ENCODE measurements around the gene AP3M1. TPM values are rescaled to one million over a fixed set of nuclear protein-coding genes. Genes with fewer than 3 reads are reported as not detected.

Gene AP3M1
- total and polyA plus RNA-seq, 7 experiments from 2014 or later = 21.8 to 49.3 (median 31.3) TPM

GRCh38 chr10:74123081-74123480, 27.5 kb downstream of the AP3M1 start:
- Histone ChIP-seq H3K27me3 (ENCODE audit: control insufficient read depth in 2 of 2, insufficient read depth in 2 of 2, low read length in 2 of 2) (no peaks in the 10 kb centered on the region), H3K4me1 (ENCODE audit: control insufficient read depth in 2 of 2, insufficient read depth in 2 of 2, low read length in 2 of 2) (no peaks in the 10 kb centered on the region), H3K36me3 (ENCODE audit: control insufficient read depth in 2 of 3, insufficient read depth in 3 of 3, low read length in 3 of 3) (peaks cover 6 to 93% (median 11%) of the 10 kb centered on the region in 3 experiments), H3K9me3 (ENCODE audit: control insufficient read depth in 2 of 3, low read length in 3 of 3) (no peaks in the 10 kb centered on the region), H3K4me3 (ENCODE audit: low read length) (no peak overlapping the region), H3K27ac (ENCODE audit: low read depth, low read length) (no peak overlapping the region)
- H3K4me1 Mint-ChIP-seq = peaks cover 0 to 12% (median 2%) of the 10 kb centered on the region in 7 donors
- CTCF ChIA-PET = interaction anchor here (0.6 to 1.3 kb wide), 2 partner anchors 107 to 111 kb away, joined by 3 to 6 read pairs; no protein-coding TSS in a partner anchor
- intact Hi-C loops (cut with micrococcal nuclease) = no loop called here
- H3K9me3 Mint-ChIP-seq = no peaks in the 10 kb centered on the region
- peaks cover 11 to 48% (median 39%) of the 10 kb centered on the region in 5 donors for H3K36me3 Mint-ChIP-seq
- no peaks in the 10 kb centered on the region for H3K27me3 Mint-ChIP-seq
- no peak for ATAC-seq
- H3K27ac Mint-ChIP-seq = peak overlapping the region in 2 of 9 donors; percentile 28 to 43
- no peak for DNase-seq
- H3K4me3 Mint-ChIP-seq = no peak overlapping the region
- POLR2A ChIA-PET = interaction anchor here (1.7 kb wide), 1 partner anchor 8 kb away, joined by 3 read pairs; no protein-coding TSS in a partner anchor

DNA sequence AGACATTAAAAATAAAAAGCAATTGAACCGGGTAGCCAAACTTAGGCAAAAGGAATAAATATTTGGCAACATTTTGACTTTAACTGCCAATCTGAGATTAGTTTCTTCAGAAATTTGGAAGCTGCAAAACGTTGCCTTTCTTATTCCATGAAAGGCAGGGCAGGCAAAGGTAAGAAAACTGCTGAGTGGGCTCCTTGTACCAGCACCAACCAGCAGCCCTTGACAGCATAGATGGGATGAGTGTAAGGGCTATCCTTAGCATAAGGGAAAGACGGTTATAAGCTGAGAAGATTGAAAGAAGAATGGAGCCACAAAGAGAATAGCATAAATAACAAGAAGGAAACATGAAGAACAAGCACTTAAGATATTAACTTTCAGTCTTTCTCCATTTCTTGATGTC, 28.6 kb downstream of the AP3M1 start:
- Mint-ChIP-seq H3K27ac (peak overlapping the region in 5 of 9 donors; percentile 29 to 66 (median 47)), H3K4me1 (peaks cover 0 to 12% (median 5%) of the 10 kb centered on the region in 7 donors), H3K4me3 (no peak overlapping the region), H3K27me3 (no peaks in the 10 kb centered on the region), H3K9me3 (no peaks in the 10 kb centered on the region), H3K36me3 (peaks cover 11 to 47% (median 39%) of the 10 kb centered on the region in 5 donors)
- POLR2A ChIA-PET = no interaction called here
- intact Hi-C loops (cut with micrococcal nuclease) = no loop called here
- CTCF ChIA-PET = interaction anchor here (1.3 kb wide), 1 partner anchor 112 kb away, joined by 6 read pairs; no protein-coding TSS in a partner anchor
- Histone ChIP-seq H3K27ac (ENCODE audit: low read depth, low read length) (no peak overlapping the region), H3K4me1 (ENCODE audit: control insufficient read depth in 2 of 2, insufficient read depth in 2 of 2, low read length in 2 of 2) (no peaks in the 10 kb centered on the region), H3K9me3 (ENCODE audit: control insufficient read depth in 2 of 3, low read length in 3 of 3) (no peaks in the 10 kb centered on the region), H3K36me3 (ENCODE audit: control insufficient read depth in 2 of 3, insufficient read depth in 3 of 3, low read length in 3 of 3) (peaks cover 6 to 91% (median 11%) of the 10 kb centered on the region in 3 experiments), H3K4me3 (ENCODE audit: low read length) (no peak overlapping the region), H3K27me3 (ENCODE audit: control insufficient read depth in 2 of 2, insufficient read depth in 2 of 2, low read length in 2 of 2) (no peaks in the 10 kb centered on the region)
- ATAC-seq = no peak
- no peak for DNase-seq

- Histone ChIP-seq H3K27me3 (ENCODE audit: control insufficient read depth in 2 of 2, insufficient read depth in 2 of 2, low read length in 2 of 2) (no peaks in the 10 kb centered on the region), H3K4me3 (ENCODE audit: low read length) (no peak overlapping the region), H3K27ac (ENCODE audit: low read depth, low read length) (no peak overlapping the region), H3K36me3 (ENCODE audit: control insufficient read depth in 2 of 3, insufficient read depth in 3 of 3, low read length in 3 of 3) (peaks cover 6 to 87% (median 11%) of the 10 kb centered on the region in 3 experiments), H3K4me1 (ENCODE audit: control insufficient read depth in 2 of 2, insufficient read depth in 2 of 2, low read length in 2 of 2) (no peaks in the 10 kb centered on the region), H3K9me3 (ENCODE audit: control insufficient read depth in 2 of 3, low read length in 3 of 3) (no peaks in the 10 kb centered on the region)
- CTCF ChIA-PET = interaction anchor here (1.0 kb wide), 1 partner anchor 17 kb away, joined by 3 read pairs; no protein-coding TSS in a partner anchor
- peaks cover 0 to 12% (median 5%) of the 10 kb centered on the region in 7 donors for H3K4me1 Mint-ChIP-seq
- ATAC-seq (no peak), DNase-seq (no peak)
- no peak overlapping the region for H3K4me3 Mint-ChIP-seq
- H3K27ac Mint-ChIP-seq = peak overlapping the region in 5 of 9 donors; percentile 2 to 56 (median 36)
- no peaks in the 10 kb centered on the region for H3K27me3 Mint-ChIP-seq
- POLR2A ChIA-PET = no interaction called here
- no peaks in the 10 kb centered on the region for H3K9me3 Mint-ChIP-seq
- H3K36me3 Mint-ChIP-seq = peaks cover 11 to 53% (median 41%) of the 10 kb centered on the region in 5 donors
- intact Hi-C loops (cut with micrococcal nuclease) = no loop called here
These were observed 29.3 kb downstream of the AP3M1 start for GRCh38 chr10:74121368-74121767.

DNA sequence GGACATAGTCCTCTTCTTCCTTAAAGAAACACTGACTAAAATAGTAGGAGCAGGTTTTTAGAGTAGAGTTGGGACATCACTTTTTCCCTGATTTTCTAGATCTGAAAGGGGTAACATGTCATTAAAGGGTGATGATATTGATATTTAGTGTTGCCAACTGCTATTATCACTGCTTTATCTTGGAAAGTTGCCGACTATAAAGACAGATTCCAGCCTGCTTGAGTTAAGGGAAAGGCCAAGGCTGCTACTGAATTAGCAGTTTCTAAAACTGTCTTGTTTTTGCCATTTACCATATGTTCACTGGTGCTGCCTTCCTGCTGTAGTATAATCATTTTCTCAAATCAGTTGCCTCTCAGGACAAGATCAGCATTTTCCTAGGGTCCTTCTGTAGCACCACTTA, 29.7 kb downstream of the AP3M1 start:
- POLR2A ChIA-PET = interaction anchor here (0.7 kb wide), 1 partner anchor 33 kb away, joined by 3 read pairs; no protein-coding TSS in a partner anchor
- H3K9me3 ChIP-seq (ENCODE audit: control insufficient read depth in 2 of 3, low read length in 3 of 3) = no peaks in the 10 kb centered on the region
- CTCF ChIA-PET = interaction anchor here (1.0 kb wide), 1 partner anchor 18 kb away, joined by 3 read pairs; no protein-coding TSS in a partner anchor

GRCh38 chr10:74118804-74119203, 31.8 kb downstream of the AP3M1 start:
- Histone ChIP-seq H3K4me1 (ENCODE audit: control insufficient read depth in 2 of 2, insufficient read depth in 2 of 2, low read length in 2 of 2) (no peaks in the 10 kb centered on the region), H3K27me3 (ENCODE audit: control insufficient read depth in 2 of 2, insufficient read depth in 2 of 2, low read length in 2 of 2) (no peaks in the 10 kb centered on the region), H3K9me3 (ENCODE audit: control insufficient read depth in 2 of 3, low read length in 3 of 3) (no peaks in the 10 kb centered on the region), H3K36me3 (ENCODE audit: control insufficient read depth in 2 of 3, insufficient read depth in 3 of 3, low read length in 3 of 3) (peaks cover 6 to 83% (median 11%) of the 10 kb centered on the region in 3 experiments), H3K4me3 (ENCODE audit: low read length) (no peak overlapping the region), H3K27ac (ENCODE audit: low read depth, low read length) (no peak overlapping the region)
- ATAC-seq = no peak
- no peaks in the 10 kb centered on the region for H3K27me3 Mint-ChIP-seq
- ChIA-PET CTCF (no interaction called here), POLR2A (no interaction called here)
- H3K36me3 Mint-ChIP-seq = peaks cover 11 to 59% (median 37%) of the 10 kb centered on the region in 5 donors
- peaks cover 5 to 14% (median 8%) of the 10 kb centered on the region in 7 donors for H3K4me1 Mint-ChIP-seq
- no peak overlapping the region for H3K4me3 Mint-ChIP-seq
- intact Hi-C loops (cut with micrococcal nuclease) = no loop called here
- peak overlapping the region in 7 of 9 donors; percentile 40 to 68 (median 56) for H3K27ac Mint-ChIP-seq
- no peak for DNase-seq
- H3K9me3 Mint-ChIP-seq = no peaks in the 10 kb centered on the region

More for the DNA sequence above, 29.7 kb downstream of the AP3M1 start:
- DNase-seq = no peak
- Mint-ChIP-seq H3K4me3 (no peak overlapping the region), H3K36me3 (peaks cover 11 to 53% (median 40%) of the 10 kb centered on the region in 5 donors), H3K27me3 (no peaks in the 10 kb centered on the region), H3K9me3 (no peaks in the 10 kb centered on the region), H3K4me1 (peaks cover 0 to 12% (median 5%) of the 10 kb centered on the region in 7 donors), H3K27ac (peak overlapping the region in 3 of 9 donors; percentile 28 to 61 (median 36))
- H3K4me3 ChIP-seq (ENCODE audit: low read length) = no peak overlapping the region
- H3K27me3 ChIP-seq (ENCODE audit: control insufficient read depth in 2 of 2, insufficient read depth in 2 of 2, low read length in 2 of 2) = no peaks in the 10 kb centered on the region
- H3K27ac ChIP-seq (ENCODE audit: low read depth, low read length) = no peak overlapping the region
- peaks cover 6 to 85% (median 11%) of the 10 kb centered on the region in 3 experiments for H3K36me3 ChIP-seq (ENCODE audit: control insufficient read depth in 2 of 3, insufficient read depth in 3 of 3, low read length in 3 of 3)
- ATAC-seq = no peak
- H3K4me1 ChIP-seq (ENCODE audit: control insufficient read depth in 2 of 2, insufficient read depth in 2 of 2, low read length in 2 of 2) = no peaks in the 10 kb centered on the region
- intact Hi-C loops (cut with micrococcal nuclease) = no loop called here

DNA sequence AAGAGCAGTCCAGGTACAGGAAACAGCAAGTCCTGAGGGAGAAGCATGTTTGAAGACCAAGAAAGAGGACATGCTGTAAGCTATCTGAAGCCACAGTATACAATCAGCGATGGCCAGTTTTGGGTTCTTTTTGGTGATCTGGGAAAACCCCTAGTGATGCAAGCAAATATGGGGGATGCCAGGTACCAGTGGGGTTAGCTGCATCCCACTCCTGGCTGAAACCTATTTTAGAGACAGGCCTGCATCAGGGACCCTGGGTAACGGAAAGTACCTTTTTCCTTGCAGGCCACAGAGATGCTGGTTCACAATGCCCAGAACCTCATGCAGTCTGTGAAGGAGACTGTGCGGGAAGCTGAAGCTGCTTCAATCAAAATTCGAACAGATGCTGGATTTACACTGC, 32.9 kb downstream of the AP3M1 start:
- Histone ChIP-seq H3K4me1 (ENCODE audit: control insufficient read depth in 2 of 2, insufficient read depth in 2 of 2, low read length in 2 of 2) (no peaks in the 10 kb centered on the region), H3K9me3 (ENCODE audit: control insufficient read depth in 2 of 3, low read length in 3 of 3) (no peaks in the 10 kb centered on the region), H3K36me3 (ENCODE audit: control insufficient read depth in 2 of 3, insufficient read depth in 3 of 3, low read length in 3 of 3) (peaks cover 6 to 83% (median 9%) of the 10 kb centered on the region in 3 experiments), H3K4me3 (ENCODE audit: low read length) (no peak overlapping the region), H3K27me3 (ENCODE audit: control insufficient read depth in 2 of 2, insufficient read depth in 2 of 2, low read length in 2 of 2) (no peaks in the 10 kb centered on the region), H3K27ac (ENCODE audit: low read depth, low read length) (no peak overlapping the region)
- Mint-ChIP-seq H3K27ac (peak overlapping the region in 2 of 9 donors; percentile 25 to 43), H3K36me3 (peaks cover 10 to 60% (median 41%) of the 10 kb centered on the region in 5 donors), H3K4me3 (no peak overlapping the region), H3K27me3 (no peaks in the 10 kb centered on the region), H3K4me1 (peaks cover 5 to 14% (median 9%) of the 10 kb centered on the region in 7 donors), H3K9me3 (no peaks in the 10 kb centered on the region)
- ATAC-seq (no peak), DNase-seq (no peak)
- intact Hi-C loops (cut with micrococcal nuclease) = no loop called here
- ChIA-PET POLR2A (no interaction called here), CTCF (no interaction called here)

Measured in naive thymus-derived CD4-positive, alpha-beta T cell (primary cell).